ENCODE data around the gene SUGCT. TPM values are rescaled to one million over a fixed set of nuclear protein-coding genes. Genes with fewer than 3 reads are reported as not detected.

SUGCT gene
- total RNA-seq, 4 donors from 2014 or later: 7.8 to 15.0 (median 12.8) TPM

DNA sequence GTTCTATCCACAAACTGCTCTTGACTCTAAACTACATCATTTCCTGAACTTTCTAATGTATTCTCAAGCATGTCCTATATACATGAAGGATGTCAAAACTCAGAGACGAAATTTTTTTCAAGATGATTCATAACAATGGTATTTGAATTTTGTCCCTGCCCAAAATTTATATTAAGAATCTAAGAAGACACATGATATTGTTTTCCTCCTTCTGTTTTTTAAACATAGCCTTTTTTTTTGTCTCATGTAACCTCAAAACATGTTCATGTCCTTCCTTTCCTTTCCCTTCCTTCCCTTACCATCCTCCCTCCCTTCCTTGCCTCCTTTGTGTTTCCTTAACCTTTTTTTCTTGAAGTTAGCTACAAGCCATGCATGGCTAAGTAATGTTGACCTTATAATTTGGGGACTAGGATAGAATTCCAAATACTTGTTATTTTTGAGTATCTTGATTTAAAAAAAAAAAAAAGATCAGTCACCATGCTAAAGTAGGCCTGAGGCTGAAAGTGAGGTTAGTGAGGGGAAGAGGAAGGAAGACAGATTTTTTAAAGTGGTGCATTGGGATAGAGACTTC is 163.0 kb downstream of the SUGCT start:
- Histone ChIP-seq H3K27ac (replicated peaks in 1 of 4) (no peak overlapping the region), H3K4me3 (no peak overlapping the region), H3K27me3 (no peaks in the 10 kb centered on the region), H3K9me3 (no peaks in the 10 kb centered on the region), H3K36me3 (no peaks in the 10 kb centered on the region), H3K4me1 (peaks cover 0 to 7% (median 5%) of the 10 kb centered on the region in 4 donors)
- intact Hi-C loops (cut with DNase I): no loop called here
- 54% methylated on average over 1 of the region's 1 CpG for WGBS
- TF ChIP-seq POLR2AphosphoS5 (IDR thresholded peaks at IDR 0.05) (no peak), EP300 (IDR thresholded peaks at IDR 0.05) (no peak), POLR2A (IDR thresholded peaks at IDR 0.05; ENCODE audit: low read depth) (no peak)
- TF ChIP-seq, protein P1, sequence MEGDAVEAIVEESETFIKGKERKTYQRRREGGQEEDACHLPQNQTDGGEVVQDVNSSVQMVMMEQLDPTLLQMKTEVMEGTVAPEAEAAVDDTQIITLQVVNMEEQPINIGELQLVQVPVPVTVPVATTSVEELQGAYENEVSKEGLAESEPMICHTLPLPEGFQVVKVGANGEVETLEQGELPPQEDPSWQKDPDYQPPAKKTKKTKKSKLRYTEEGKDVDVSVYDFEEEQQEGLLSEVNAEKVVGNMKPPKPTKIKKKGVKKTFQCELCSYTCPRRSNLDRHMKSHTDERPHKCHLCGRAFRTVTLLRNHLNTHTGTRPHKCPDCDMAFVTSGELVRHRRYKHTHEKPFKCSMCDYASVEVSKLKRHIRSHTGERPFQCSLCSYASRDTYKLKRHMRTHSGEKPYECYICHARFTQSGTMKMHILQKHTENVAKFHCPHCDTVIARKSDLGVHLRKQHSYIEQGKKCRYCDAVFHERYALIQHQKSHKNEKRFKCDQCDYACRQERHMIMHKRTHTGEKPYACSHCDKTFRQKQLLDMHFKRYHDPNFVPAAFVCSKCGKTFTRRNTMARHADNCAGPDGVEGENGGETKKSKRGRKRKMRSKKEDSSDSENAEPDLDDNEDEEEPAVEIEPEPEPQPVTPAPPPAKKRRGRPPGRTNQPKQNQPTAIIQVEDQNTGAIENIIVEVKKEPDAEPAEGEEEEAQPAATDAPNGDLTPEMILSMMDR (IDR thresholded peaks at IDR 0.05): no peak
- DNase-seq (ENCODE audit: extremely low spot score): no peak

DNA sequence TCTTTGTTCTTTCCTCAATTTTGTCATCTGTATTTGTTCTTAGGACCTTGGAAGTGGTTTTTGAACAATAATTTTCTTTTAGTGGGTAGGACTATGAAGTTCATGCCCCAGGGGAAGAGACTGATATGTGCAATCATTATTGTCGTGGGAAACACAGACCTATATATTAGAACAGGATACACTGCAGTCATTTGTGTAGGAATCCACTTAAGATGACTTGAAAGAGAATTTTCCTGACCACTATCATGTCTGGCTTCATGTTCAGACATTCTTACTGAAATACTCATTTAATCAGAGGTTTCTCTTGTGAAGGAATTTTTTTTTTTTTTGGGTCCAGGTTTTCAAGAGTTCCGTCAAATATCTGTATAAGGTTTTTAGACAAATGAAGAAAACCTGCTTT is 163.6 kb downstream of the SUGCT start:
- TF ChIP-seq, protein P1 (IDR thresholded peaks at IDR 0.05): no peak
- Histone ChIP-seq H3K27me3 (no peaks in the 10 kb centered on the region), H3K27ac (replicated peaks in 1 of 4) (no peak overlapping the region), H3K4me3 (no peak overlapping the region), H3K9me3 (no peaks in the 10 kb centered on the region), H3K36me3 (no peaks in the 10 kb centered on the region), H3K4me1 (peaks cover 0 to 7% (median 5%) of the 10 kb centered on the region in 4 donors)
- intact Hi-C loops (cut with DNase I): no loop called here
- WGBS: 69% methylated on average over 2 of the region's 2 CpGs
- no peak for DNase-seq (ENCODE audit: extremely low spot score)

DNA sequence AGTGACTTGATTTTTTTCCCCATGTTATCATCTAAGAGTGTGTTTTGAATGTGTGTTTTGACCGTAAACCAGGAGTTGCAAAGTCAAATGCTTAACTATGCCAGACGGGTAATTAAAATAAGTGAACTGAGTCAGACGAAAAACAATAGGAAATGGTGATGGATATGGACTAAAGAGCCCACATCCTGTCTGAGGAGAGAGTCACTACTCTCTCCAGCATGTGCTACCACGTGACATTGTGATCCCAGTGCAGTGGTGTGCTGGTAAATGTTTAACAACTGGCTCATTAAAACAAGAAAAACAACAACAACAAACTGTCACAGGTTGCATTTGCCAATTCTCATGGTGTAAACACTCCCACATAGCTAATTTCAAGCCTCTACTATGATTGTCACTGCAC is 164.3 kb downstream of the SUGCT start:
- WGBS: 75% methylated on average over 4 of the region's 4 CpGs
- Histone ChIP-seq H3K36me3 (no peaks in the 10 kb centered on the region), H3K9me3 (no peaks in the 10 kb centered on the region), H3K4me1 (peaks cover 0 to 7% (median 5%) of the 10 kb centered on the region in 4 donors), H3K4me3 (no peak overlapping the region), H3K27ac (replicated peaks in 1 of 4) (no peak overlapping the region), H3K27me3 (no peaks in the 10 kb centered on the region)
- intact Hi-C loops (cut with DNase I): no loop called here
- no peak for DNase-seq (ENCODE audit: extremely low spot score)
- TF ChIP-seq, protein P1 (IDR thresholded peaks at IDR 0.05): no peak
- no peak for TF ChIP-seq POLR2A (IDR thresholded peaks at IDR 0.05; ENCODE audit: low read depth)
- no peak for TF ChIP-seq POLR2AphosphoS5 (IDR thresholded peaks at IDR 0.05)

DNA sequence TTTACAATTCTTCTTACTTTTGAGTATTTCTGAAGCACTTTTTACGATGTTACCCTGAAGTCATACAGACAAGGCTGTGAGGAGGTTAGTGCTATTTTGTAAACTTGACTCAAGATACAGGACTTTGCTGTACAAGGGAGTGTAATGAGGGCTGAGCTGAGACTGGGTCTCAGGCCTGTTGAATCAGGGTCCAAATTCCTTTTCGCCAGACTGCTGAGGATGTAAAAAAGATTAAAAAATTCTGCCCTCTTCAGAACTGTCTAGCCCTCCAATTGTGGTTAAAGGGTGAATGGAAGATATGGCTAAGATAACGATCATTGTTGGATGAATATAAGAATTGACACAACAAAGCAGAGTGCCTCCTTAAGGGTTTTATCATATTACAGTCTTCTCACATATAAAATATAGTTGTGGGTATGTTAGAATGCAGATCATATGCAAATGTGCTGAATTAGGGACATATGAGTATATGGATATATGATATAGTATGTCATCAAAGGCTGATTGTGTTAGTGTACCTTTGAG is 165.4 kb downstream of the SUGCT start:
- Histone ChIP-seq H3K27me3 (no peaks in the 10 kb centered on the region), H3K9me3 (no peaks in the 10 kb centered on the region), H3K4me1 (peaks cover 0 to 7% (median 5%) of the 10 kb centered on the region in 4 donors), H3K36me3 (no peaks in the 10 kb centered on the region), H3K4me3 (no peak overlapping the region), H3K27ac (replicated peaks in 1 of 4) (no peak overlapping the region)
- DNase-seq (ENCODE audit: extremely low spot score): no peak
- TF ChIP-seq EP300 (IDR thresholded peaks at IDR 0.05) (no peak), POLR2A (IDR thresholded peaks at IDR 0.05; ENCODE audit: low read depth) (no peak), POLR2AphosphoS5 (IDR thresholded peaks at IDR 0.05) (no peak)
- TF ChIP-seq, protein P1 (IDR thresholded peaks at IDR 0.05): no peak
- WGBS: 97% methylated on average over 3 of the region's 3 CpGs
- intact Hi-C loops (cut with DNase I): no loop called here

Measured in esophagus muscularis mucosa (tissue), 4 donors.